HG03565 (cell line): ENCODE measurements around the gene CCNG2.

Experiments
- ATAC-seq: cut with Tn5 transposase; IDR thresholded peaks from one replicate; pipeline ENCODE4 v1.9.1; 2021; ENCODE audit warnings: mild to moderate bottlenecking, moderate library complexity; ENCODE audit not compliant: unreplicated experiment

The CCNG2 gene

GRCh38 chr4:77201343-77201742, 44.3 kb downstream of the CCNG2 start:
- ATAC-seq: no peak

GRCh38 chr4:77201857-77202256, 44.9 kb downstream of the CCNG2 start:
- no peak for ATAC-seq

GRCh38 chr4:77202491-77202890, 45.5 kb downstream of the CCNG2 start:
- no peak for ATAC-seq

- peak; percentile 72 for ATAC-seq
Measured at GRCh38 chr4:77203380-77204197, 46.6 kb downstream of the CCNG2 start.

- no peak for ATAC-seq
Measured at GRCh38 chr4:77204621-77205020, 47.6 kb downstream of the CCNG2 start.

GRCh38 chr4:77209012-77209411, 52.0 kb downstream of the CCNG2 start:
- ATAC-seq: no peak

- no peak for ATAC-seq
Measured at GRCh38 chr4:77209936-77210335, 52.9 kb downstream of the CCNG2 start.

- ATAC-seq: no peak
Measured at GRCh38 chr4:77215107-77215506, 58.1 kb downstream of the CCNG2 start.

GRCh38 chr4:77217526-77217925, 60.5 kb downstream of the CCNG2 start:
- ATAC-seq: no peak

- ATAC-seq: no peak
Measured at GRCh38 chr4:77219266-77219665, 62.3 kb downstream of the CCNG2 start.
